ENCODE data around the gene TNS3.

Gene TNS3

GRCh38 chr7:47357863-47358262, 224.0 kb downstream of the TNS3 start:
- Histone ChIP-seq H3K4me3 (ENCODE audit: low read depth, low read length) (no peak overlapping the region), H3K36me3 (ENCODE audit: insufficient read depth, low read length) (no peaks in the 10 kb centered on the region; the same call in 1 of the 2 replicates), H3K27ac (ENCODE audit: low read depth, low read length) (no peak overlapping the region), H3K4me1 (ENCODE audit: control insufficient read depth, insufficient read depth, low read length, unreplicated experiment) (peaks cover 20% of the 10 kb centered on the region), H3K79me2 (ENCODE audit: control insufficient read depth, insufficient read depth, low read length, unreplicated experiment) (peaks cover 15% of the 10 kb centered on the region), H2AFZ (ENCODE audit: low read length, unreplicated experiment) (no peak overlapping the region), H3K27me3 (ENCODE audit: insufficient read depth, low read length) (no peaks in the 10 kb centered on the region)

- Histone ChIP-seq H3K36me3 (ENCODE audit: insufficient read depth, low read length) (no peaks in the 10 kb centered on the region; the same call in 1 of the 2 replicates), H3K4me3 (ENCODE audit: low read depth, low read length) (no peak overlapping the region), H3K27ac (ENCODE audit: low read depth, low read length) (no peak overlapping the region), H2AFZ (ENCODE audit: low read length, unreplicated experiment) (no peak overlapping the region), H3K27me3 (ENCODE audit: insufficient read depth, low read length) (no peaks in the 10 kb centered on the region), H3K79me2 (ENCODE audit: control insufficient read depth, insufficient read depth, low read length, unreplicated experiment) (peaks cover 15% of the 10 kb centered on the region), H3K4me1 (ENCODE audit: control insufficient read depth, insufficient read depth, low read length, unreplicated experiment) (peaks cover 20% of the 10 kb centered on the region)
These were observed 224.6 kb downstream of the TNS3 start for GRCh38 chr7:47357361-47357760.

- Histone ChIP-seq H3K79me2 (ENCODE audit: control insufficient read depth, insufficient read depth, low read length, unreplicated experiment) (peaks cover 15% of the 10 kb centered on the region), H3K4me3 (ENCODE audit: low read depth, low read length) (no peak overlapping the region), H3K36me3 (ENCODE audit: insufficient read depth, low read length) (no peaks in the 10 kb centered on the region; the same call in 1 of the 2 replicates), H2AFZ (ENCODE audit: low read length, unreplicated experiment) (no peak overlapping the region), H3K27ac (ENCODE audit: low read depth, low read length) (no peak overlapping the region), H3K27me3 (ENCODE audit: insufficient read depth, low read length) (no peaks in the 10 kb centered on the region), H3K4me1 (ENCODE audit: control insufficient read depth, insufficient read depth, low read length, unreplicated experiment) (peaks cover 9% of the 10 kb centered on the region)
These were observed 225.7 kb downstream of the TNS3 start for GRCh38 chr7:47356261-47356660.

GRCh38 chr7:47355684-47356083, 226.2 kb downstream of the TNS3 start:
- Histone ChIP-seq H2AFZ (ENCODE audit: low read length, unreplicated experiment) (no peak overlapping the region), H3K4me3 (ENCODE audit: low read depth, low read length) (no peak overlapping the region), H3K27me3 (ENCODE audit: insufficient read depth, low read length) (no peaks in the 10 kb centered on the region), H3K27ac (ENCODE audit: low read depth, low read length) (no peak overlapping the region), H3K79me2 (ENCODE audit: control insufficient read depth, insufficient read depth, low read length, unreplicated experiment) (peaks cover 15% of the 10 kb centered on the region), H3K4me1 (ENCODE audit: control insufficient read depth, insufficient read depth, low read length, unreplicated experiment) (peaks cover 7% of the 10 kb centered on the region), H3K36me3 (ENCODE audit: insufficient read depth, low read length) (no peaks in the 10 kb centered on the region; the same call in 1 of the 2 replicates)

- H3K79me2 ChIP-seq (ENCODE audit: control insufficient read depth, insufficient read depth, low read length, unreplicated experiment): peaks cover 11% of the 10 kb centered on the region
- H2AFZ ChIP-seq (ENCODE audit: low read length, unreplicated experiment): no peak overlapping the region
- H3K36me3 ChIP-seq (ENCODE audit: insufficient read depth, low read length): no peaks in the 10 kb centered on the region; the same call in 1 of the 2 replicates
These were observed 226.9 kb downstream of the TNS3 start for GRCh38 chr7:47354831-47355541.

GRCh38 chr7:47354071-47354470, 227.8 kb downstream of the TNS3 start:
- H2AFZ ChIP-seq (ENCODE audit: low read length, unreplicated experiment): no peak overlapping the region
- no peaks in the 10 kb centered on the region for H3K27me3 ChIP-seq (ENCODE audit: insufficient read depth, low read length)
- no peak overlapping the region for H3K4me3 ChIP-seq (ENCODE audit: low read depth, low read length)
- H3K4me1 ChIP-seq (ENCODE audit: control insufficient read depth, insufficient read depth, low read length, unreplicated experiment): peaks cover 2% of the 10 kb centered on the region
- H3K27ac ChIP-seq (ENCODE audit: low read depth, low read length): no peak overlapping the region
- no peaks in the 10 kb centered on the region; the same call in 1 of the 2 replicates for H3K36me3 ChIP-seq (ENCODE audit: insufficient read depth, low read length)
- H3K79me2 ChIP-seq (ENCODE audit: control insufficient read depth, insufficient read depth, low read length, unreplicated experiment): peaks cover 9% of the 10 kb centered on the region

More at GRCh38 chr7:47354831-47355541, 226.9 kb downstream of the TNS3 start:
- Histone ChIP-seq H3K4me3 (ENCODE audit: low read depth, low read length) (no peak overlapping the region), H3K4me1 (ENCODE audit: control insufficient read depth, insufficient read depth, low read length, unreplicated experiment) (peaks cover 7% of the 10 kb centered on the region), H3K27ac (ENCODE audit: low read depth, low read length) (no peak overlapping the region), H3K27me3 (ENCODE audit: insufficient read depth, low read length) (no peaks in the 10 kb centered on the region)

GRCh38 chr7:47352394-47352968, 229.4 kb downstream of the TNS3 start:
- Histone ChIP-seq H3K4me3 (ENCODE audit: low read depth, low read length) (no peak overlapping the region), H3K27me3 (ENCODE audit: insufficient read depth, low read length) (no peaks in the 10 kb centered on the region), H3K79me2 (ENCODE audit: control insufficient read depth, insufficient read depth, low read length, unreplicated experiment) (peaks cover 5% of the 10 kb centered on the region), H2AFZ (ENCODE audit: low read length, unreplicated experiment) (no peak overlapping the region), H3K36me3 (ENCODE audit: insufficient read depth, low read length) (no peaks in the 10 kb centered on the region), H3K4me1 (ENCODE audit: control insufficient read depth, insufficient read depth, low read length, unreplicated experiment) (no peaks in the 10 kb centered on the region), H3K27ac (ENCODE audit: low read depth, low read length) (no peak overlapping the region)

- Histone ChIP-seq H3K4me1 (ENCODE audit: control insufficient read depth, insufficient read depth, low read length, unreplicated experiment) (no peaks in the 10 kb centered on the region), H3K27me3 (ENCODE audit: insufficient read depth, low read length) (no peaks in the 10 kb centered on the region), H3K27ac (ENCODE audit: low read depth, low read length) (no peak overlapping the region), H2AFZ (ENCODE audit: low read length, unreplicated experiment) (no peak overlapping the region), H3K4me3 (ENCODE audit: low read depth, low read length) (no peak overlapping the region), H3K79me2 (ENCODE audit: control insufficient read depth, insufficient read depth, low read length, unreplicated experiment) (peaks cover 5% of the 10 kb centered on the region), H3K36me3 (ENCODE audit: insufficient read depth, low read length) (no peaks in the 10 kb centered on the region)
These were observed 230.4 kb downstream of the TNS3 start for GRCh38 chr7:47351233-47352154.

- peaks cover 4% of the 10 kb centered on the region; the same call in 1 of the 2 replicates for H3K36me3 ChIP-seq (ENCODE audit: insufficient read depth, low read length)
- no peaks in the 10 kb centered on the region for H3K27me3 ChIP-seq (ENCODE audit: insufficient read depth, low read length)
- H3K79me2 ChIP-seq (ENCODE audit: control insufficient read depth, insufficient read depth, low read length, unreplicated experiment): peaks cover 2% of the 10 kb centered on the region
- H2AFZ ChIP-seq (ENCODE audit: low read length, unreplicated experiment): no peak overlapping the region
- H3K27ac ChIP-seq (ENCODE audit: low read depth, low read length): no peak overlapping the region
- no peaks in the 10 kb centered on the region for H3K4me1 ChIP-seq (ENCODE audit: control insufficient read depth, insufficient read depth, low read length, unreplicated experiment)
- no peak overlapping the region for H3K4me3 ChIP-seq (ENCODE audit: low read depth, low read length)
These were observed 231.5 kb downstream of the TNS3 start for GRCh38 chr7:47350425-47350824.

GRCh38 chr7:47349401-47349800, 232.5 kb downstream of the TNS3 start:
- no peaks in the 10 kb centered on the region for H3K79me2 ChIP-seq (ENCODE audit: control insufficient read depth, insufficient read depth, low read length, unreplicated experiment)
- no peak overlapping the region for H2AFZ ChIP-seq (ENCODE audit: low read length, unreplicated experiment)
- H3K4me1 ChIP-seq (ENCODE audit: control insufficient read depth, insufficient read depth, low read length, unreplicated experiment): no peaks in the 10 kb centered on the region
- no peaks in the 10 kb centered on the region for H3K27me3 ChIP-seq (ENCODE audit: insufficient read depth, low read length)
- no peak overlapping the region for H3K4me3 ChIP-seq (ENCODE audit: low read depth, low read length)
- H3K27ac ChIP-seq (ENCODE audit: low read depth, low read length): no peak overlapping the region
- H3K36me3 ChIP-seq (ENCODE audit: insufficient read depth, low read length): peaks cover 4% of the 10 kb centered on the region; the same call in 1 of the 2 replicates
